ENCODE measurements around the gene CHRNA1.
"Not testable (repeated sequence)": the region's sequence is repeated elsewhere in the genome, so short reads cannot be mapped to it uniquely, and the experiment has no call there.

Gene CHRNA1

DNA sequence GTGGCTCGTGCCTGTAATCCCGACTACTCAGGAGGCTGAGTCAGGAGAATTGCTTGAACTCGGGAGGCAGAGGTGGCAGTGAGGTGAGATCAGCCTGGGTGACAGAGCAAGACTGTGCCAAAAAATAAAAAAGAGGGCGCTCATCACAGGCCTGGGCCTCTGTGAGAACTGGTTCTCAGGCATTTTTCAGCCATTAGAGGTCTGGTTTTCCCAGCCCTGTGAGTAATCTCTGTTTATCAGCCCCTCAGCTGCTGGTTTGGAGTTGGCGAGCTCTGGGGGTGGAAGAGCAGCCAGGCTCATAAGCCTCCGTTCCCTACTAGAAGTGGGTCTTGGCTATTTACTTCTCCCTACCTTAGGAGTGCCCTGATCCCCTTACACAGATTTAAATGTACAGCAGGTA lies 53.1 kb downstream of the CHRNA1 start:
- no peak for DNase-seq

GRCh38 chr2:174709416-174710004 lies 54.8 kb downstream of the CHRNA1 start:
- DNase-seq, result not testable (repeated sequence)

DNA sequence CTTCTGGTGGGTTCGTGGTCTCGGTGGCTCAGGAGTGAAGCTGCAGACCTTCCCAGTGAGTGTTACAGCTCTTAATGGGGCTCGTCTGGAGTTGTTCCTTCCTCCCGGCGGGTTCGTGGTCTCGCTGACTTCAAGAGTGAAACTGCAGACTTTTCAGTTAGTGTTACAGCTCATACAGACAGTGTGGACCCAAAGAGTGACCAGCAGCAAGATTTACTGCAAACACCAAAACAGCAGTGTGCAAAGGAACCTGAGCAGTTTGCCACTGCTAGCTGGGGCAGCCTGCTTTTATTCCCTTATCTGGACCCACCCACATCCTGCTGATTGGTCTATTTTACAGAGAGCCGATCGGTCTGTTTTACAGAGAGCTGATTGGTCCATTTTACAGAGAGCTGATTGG lies 55.6 kb downstream of the CHRNA1 start:
- DNase-seq, result no peak

DNA sequence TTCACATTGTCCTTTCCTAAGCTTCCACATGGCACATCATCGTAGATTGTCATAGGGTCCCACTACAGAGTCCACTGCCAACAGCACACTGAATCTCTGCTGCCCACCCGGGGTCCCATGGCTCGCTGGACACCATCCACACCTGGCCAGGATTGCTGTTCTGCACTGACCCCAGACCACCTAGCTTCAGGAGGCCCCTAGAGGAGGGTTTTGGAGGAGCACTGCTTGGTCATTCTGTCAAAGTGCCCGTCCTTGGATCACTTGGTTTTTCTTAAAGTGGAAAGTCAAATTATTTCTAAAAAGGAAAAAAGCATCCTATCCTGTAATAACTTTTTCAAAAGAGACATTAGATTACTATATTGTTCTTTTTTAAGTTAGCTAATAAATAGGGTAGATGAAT lies 59.0 kb downstream of the CHRNA1 start:
- DNase-seq, result no peak

DNA sequence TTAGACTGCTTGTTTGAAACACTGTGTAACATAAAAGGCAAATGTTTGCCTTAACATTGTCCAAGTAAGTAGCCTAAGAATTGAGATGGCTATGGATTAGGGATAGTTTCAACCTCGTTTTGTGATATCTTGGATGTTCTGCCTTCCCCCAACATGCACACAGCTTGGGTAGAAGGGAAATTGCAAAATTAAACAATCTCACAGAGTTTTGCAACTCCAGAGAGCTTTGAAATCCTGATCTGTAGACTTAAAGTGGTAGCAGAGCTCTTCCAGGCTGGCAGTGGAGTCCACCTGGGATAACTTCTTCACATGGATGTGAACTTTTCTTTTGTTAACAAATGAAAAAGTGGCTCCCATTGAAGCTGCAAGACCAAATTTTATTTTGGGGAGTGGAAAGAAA lies 59.6 kb downstream of the CHRNA1 start:
- no peak for DNase-seq

- DNase-seq, result no peak
Observed at GRCh38 chr2:174704061-174704460, 60.2 kb downstream of the CHRNA1 start.

GRCh38 chr2:174703430-174703829 lies 60.8 kb downstream of the CHRNA1 start:
- DNase-seq, result no peak

DNA sequence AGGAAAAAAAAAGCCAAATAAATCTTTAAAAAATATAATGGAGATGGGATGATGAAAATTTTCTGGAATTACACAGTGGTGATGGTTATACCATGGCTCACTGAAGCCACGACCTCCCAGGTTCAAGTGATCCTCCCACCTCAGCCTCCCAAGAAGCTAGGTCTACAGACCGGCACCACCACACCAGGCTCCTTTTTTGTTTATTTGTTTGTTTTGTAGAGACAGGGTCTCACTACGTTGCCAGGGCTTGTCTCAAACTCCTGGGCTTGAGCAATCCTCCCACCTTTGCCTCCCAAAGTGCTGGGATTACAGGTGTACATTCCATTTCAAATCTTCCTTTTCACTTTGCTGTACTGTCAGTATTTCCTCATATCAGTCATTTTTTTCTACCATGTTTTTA lies 61.7 kb downstream of the CHRNA1 start:
- DNase-seq, result no peak

DNA sequence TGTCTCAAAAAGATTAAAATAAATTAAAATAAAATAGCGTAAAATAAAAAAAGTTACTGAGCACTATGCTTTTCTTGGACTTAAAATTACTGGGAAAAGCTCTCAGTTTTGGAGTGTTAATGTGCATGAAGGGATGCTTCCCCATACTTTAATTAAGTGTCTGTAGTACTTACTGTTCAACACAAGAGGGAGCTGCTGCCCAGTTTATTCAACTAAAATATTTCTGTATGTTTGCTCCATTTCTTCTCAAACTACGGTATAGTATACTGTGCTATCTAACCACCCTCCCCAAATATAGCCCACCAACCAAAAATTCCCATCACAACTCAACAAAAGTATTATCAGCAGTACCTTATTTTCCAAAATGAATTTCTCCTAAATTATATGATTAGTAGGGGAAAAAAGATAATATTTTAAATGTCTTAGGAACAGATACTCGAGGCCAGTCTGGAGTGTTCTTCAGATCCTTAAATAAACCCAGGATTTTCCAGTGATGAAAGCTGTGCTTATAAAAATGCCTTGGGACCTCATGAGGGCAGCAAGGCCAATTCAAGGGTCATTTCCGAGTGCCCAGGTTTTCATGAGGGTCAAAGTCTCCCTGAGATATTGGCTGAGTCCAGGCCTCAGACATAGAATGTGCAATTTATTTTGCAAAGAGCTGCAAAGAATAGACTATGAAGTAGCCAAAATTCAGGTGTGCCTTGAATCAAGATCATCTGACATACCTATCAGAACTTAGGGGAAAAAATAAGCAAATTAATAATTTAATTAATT lies 64.1 kb downstream of the CHRNA1 start:
- DNase-seq, result no peak

All from KG1 (cell line).